ENCODE results near the gene MMP24.

DNA sequence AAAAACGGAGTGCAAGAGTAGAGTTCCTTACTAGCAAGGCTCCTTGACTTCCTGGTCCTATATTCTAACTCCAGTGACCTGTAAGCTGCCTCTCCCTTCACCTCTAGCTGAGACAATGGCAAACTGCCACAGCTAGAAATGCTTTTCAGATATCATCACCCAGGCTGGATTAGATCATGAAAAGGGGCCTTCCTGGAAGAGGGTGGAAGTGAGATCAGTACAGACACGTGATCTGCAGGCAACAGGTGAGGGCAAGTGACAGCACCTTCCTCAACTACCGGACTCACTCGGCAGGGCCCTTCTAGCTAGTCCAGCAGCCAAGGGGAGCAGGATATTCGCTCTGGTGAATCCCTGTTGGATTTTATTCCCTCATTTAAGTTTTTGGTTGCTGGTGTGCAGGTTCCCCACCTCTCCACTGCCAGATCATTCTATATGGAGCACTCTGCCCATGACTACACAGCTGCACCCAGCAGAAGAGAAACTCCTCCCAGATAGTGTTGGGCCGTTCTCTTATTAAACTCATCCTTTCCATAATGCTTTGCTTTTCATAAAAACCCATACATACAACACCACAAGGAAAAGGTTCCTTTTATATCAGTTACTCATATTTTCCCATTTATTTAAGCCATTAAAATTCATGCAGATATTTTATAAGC lies 92.1 kb downstream of the MMP24 start:
- TF ChIP-seq EZH2phosphoT487 (IDR thresholded peaks at IDR 0.05; ENCODE audit: insufficient read depth, low read depth) = no peak
- no peak for TF ChIP-seq EZH2 (IDR thresholded peaks at IDR 0.05; ENCODE audit: insufficient read depth, poor library complexity, severe bottlenecking)
